IPS-11a (cell line): ENCODE data around the gene CORO2A.
"Not testable (repeated sequence)": the region's sequence is repeated elsewhere in the genome, so short reads cannot be mapped to it uniquely, and the experiment has no call there.

Experiments
- H3K4me3 ChIP-seq: one replicate; pipeline ENCODE4 v1.5.1; 2013; ENCODE audit warnings: low read depth, low read length, control low read depth

The CORO2A gene

GRCh38 chr9:98117984-98118639, 74.3 kb downstream of the CORO2A start:
- peak overlapping the region; percentile 58 for H3K4me3 ChIP-seq

DNA sequence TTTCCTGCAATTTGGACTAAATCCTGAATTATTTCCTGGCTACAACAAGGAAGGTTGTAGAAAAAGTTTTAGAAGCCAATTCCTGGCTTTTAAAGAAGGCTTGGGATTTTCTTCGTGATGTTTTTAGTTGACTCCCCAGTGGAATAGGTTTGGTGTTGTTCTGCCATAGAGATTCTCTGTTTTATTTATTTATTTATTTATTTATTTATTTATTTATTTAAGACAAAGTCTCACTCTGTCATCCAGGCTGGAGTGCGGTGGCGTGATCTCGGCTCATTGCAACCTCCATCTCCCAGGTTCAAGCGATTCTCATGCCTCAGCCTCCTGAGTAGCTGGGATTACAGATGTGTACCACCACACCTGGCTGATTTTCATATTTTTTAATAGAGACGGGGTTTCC, 75.3 kb downstream of the CORO2A start:
- not testable (repeated sequence) for H3K4me3 ChIP-seq

GRCh38 chr9:98109052-98109451, 83.4 kb downstream of the CORO2A start:
- H3K4me3 ChIP-seq: no peak overlapping the region

DNA sequence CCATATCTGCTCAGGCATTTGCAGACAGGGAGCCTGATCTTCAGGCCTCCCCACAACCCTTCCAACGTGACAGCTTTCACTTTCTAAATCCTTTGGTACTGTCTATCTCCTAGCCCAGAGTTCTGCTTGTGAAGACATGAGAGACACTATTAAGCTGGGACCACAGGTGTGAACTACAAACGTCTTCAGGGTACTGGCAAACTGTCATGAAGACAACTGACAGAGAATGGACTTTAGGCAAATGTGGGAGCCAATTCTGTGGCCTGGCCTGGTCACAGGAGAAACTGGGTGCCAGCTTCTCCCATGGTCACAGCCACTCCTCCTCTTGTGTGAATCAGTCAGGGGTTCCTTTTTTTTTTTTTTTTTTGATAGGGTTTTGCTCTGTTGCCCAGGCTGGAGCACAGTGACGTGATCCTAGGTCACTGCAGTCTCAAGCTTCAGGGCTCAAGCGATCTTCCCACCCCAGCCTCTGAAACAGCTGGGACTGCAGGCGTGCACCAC, 83.9 kb downstream of the CORO2A start:
- no peak overlapping the region for H3K4me3 ChIP-seq

DNA sequence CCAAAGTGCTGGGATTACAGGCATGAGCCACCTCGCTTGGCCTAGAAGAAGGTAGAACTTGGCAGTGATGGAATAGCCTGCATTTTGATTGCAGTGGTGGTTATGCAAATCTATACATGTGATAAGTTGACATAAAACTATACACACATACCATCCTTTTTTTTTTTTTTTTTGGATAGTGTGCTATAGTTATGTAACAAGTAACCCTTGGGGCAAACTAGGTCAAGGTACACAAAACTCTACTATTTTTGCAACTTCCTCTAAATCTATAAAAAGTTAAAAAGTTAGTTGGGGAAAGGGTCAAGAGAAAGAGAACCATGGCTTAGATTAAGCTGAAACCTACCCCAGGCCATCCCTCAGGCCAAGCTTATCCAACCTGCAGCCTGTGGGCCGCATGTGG, 84.5 kb downstream of the CORO2A start:
- no peak overlapping the region for H3K4me3 ChIP-seq

DNA sequence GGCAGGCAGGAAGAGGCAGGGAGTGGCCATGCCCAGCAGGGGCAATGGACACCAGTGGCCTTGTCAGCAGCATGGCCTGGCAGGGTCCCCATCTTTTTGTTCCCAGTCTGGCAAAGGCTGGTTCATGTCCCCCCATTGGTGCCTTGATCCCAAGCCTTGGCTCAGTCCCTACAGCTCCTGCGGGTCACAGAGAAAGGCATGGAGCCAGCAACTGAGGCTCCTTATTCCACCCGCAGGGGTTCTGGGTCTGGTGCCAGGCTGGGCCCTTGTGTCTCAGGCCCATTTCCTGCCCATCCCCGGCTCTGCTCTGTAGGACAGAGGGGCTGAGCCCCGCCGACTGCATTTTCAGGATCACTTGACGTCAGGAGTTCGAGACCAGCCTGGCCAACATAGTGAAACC, 87.4 kb downstream of the CORO2A start:
- no peak overlapping the region for H3K4me3 ChIP-seq

DNA sequence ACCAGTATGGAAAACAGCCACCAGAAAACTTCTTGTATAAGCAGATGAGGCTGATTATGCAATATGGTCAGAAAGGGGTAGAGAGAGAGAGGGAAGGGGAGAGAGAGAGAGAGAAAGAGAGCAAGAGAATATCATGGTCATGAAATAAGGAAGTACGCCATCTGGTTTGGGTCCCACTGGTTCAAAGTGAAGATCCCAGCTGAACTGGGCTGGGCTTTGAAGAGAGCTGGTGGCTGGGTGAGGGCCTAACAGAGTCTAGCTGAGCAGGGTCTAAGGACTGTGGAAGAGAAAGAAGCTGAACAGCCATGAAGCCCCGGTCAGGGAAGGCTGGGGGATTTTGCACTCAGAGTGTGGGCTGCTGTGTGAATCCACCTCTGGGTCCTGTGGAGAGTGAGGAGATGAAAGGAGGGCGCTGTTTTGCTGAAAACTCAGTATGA, 88.0 kb downstream of the CORO2A start:
- no peak overlapping the region for H3K4me3 ChIP-seq

DNA sequence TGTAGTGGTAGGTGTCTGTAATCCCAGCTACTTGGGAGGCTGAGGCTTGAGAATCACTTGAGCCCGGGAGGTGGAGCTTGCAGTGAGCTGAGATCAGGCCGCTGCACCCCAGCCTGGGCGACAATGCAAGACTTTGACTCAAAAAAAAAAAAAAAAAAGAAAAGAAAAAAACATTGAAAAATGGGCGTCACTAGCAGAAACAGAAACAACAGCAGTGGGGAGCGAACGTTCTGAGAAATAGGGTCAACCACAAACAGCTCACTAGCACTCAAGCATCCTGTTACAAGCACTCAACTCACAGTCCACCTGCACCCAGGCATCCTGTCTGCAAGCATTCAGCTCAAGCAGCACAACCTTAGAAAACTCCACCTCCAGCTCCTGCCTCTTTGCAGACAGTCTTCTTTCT, 90.6 kb downstream of the CORO2A start:
- H3K4me3 ChIP-seq: no peak overlapping the region

- H3K4me3 ChIP-seq: no peak overlapping the region
Measured at GRCh38 chr9:98101416-98101815, 91.0 kb downstream of the CORO2A start.

DNA sequence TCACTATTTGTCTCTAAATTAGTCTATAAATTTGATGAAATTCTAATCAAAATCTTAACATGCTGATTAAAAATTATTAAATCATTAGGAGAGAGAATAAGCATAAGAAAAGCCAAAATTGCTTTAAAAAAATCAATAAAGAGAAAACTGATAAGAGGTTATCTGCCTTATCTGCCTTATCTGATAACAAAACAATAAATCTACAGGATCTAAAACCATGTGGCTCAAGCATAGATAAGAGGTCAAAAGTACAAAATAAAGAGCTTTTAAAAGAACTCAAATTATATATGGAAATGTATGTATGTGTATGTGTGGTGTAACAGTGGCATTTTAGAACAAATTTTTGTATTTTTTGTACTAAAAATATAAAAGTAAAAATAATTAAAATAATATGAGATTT, 92.0 kb downstream of the CORO2A start:
- no peak overlapping the region for H3K4me3 ChIP-seq

- H3K4me3 ChIP-seq: no peak overlapping the region
Measured at GRCh38 chr9:98099898-98100297, 92.5 kb downstream of the CORO2A start.

DNA sequence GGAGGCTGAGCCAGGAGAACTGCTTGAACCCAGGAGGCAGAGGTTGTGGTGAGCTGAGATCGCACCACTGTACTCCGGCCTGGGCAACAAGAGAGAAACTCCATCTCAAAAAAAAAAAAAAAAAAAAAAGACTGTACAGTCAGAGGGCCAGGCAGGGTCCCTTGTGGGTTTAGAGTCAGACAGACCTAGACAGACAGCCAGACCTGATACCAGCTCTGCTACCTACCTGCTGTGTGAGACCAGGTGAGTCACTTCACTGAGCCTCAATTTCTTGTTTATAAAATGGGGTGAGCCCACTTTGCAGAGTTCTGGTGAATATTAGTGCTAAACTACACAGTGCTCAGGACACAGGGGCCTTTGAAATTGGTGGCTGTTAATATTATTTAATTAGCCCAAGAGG, 93.1 kb downstream of the CORO2A start:
- no peak overlapping the region for H3K4me3 ChIP-seq

GRCh38 chr9:98097836-98098235, 94.6 kb downstream of the CORO2A start:
- H3K4me3 ChIP-seq: no peak overlapping the region

DNA sequence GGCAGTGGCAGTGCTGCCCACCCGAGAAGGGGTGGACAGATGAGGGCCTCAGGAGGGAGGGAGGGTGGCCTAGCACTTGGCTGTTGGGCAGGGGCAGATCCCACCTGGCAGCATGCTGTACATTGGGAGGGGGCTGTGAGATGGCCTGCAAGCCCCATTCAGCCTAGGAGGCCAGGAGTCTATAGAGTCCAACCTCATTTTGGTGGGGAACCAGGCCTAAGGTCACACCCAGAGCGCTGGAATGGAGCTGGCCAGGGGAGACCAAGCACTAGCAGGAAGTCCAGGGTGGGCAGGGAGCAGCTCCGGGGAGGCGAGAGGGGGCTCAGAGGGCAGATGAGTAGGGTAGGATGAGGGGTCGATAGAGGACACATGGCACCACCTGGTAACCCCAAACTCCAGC, 96.3 kb downstream of the CORO2A start:
- no peak overlapping the region for H3K4me3 ChIP-seq

GRCh38 chr9:98095401-98095800, 97.0 kb downstream of the CORO2A start:
- H3K4me3 ChIP-seq: no peak overlapping the region

DNA sequence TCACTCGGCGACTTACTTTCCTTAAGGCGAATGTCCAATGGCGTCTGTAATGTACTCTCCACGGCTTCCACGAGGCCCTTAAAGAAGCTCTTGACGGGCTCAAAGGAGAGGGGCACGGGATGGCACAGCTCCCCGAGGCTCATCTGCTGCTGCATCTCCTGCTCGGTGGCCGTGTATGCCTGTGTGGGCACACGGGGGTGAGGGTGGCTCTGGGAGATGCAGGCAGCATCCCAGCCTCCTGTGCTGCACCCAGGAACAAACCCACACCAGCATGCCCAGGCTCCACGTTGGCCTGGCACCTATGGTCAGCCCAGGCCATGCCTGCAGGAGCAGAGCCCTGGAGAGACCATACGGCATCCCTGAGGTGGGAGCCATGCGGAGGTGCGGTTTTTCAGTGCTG, 97.6 kb downstream of the CORO2A start:
- H3K4me3 ChIP-seq: no peak overlapping the region

- no peak overlapping the region for H3K4me3 ChIP-seq
Measured at GRCh38 chr9:98094316-98094715, 98.1 kb downstream of the CORO2A start.

- no peak overlapping the region for H3K4me3 ChIP-seq
Measured at GRCh38 chr9:98092613-98092931, 99.9 kb downstream of the CORO2A start.

- no peak overlapping the region for H3K4me3 ChIP-seq
Measured at GRCh38 chr9:98091735-98092612, 100.5 kb downstream of the CORO2A start.

GRCh38 chr9:98090674-98091073, 101.8 kb downstream of the CORO2A start:
- H3K4me3 ChIP-seq: not testable (repeated sequence)

GRCh38 chr9:98087420-98088354, 104.8 kb downstream of the CORO2A start:
- no peak overlapping the region for H3K4me3 ChIP-seq
